Gastroesophageal sphincter (tissue), 3 donors: ENCODE data around the gene ANKRD33.

Experiments used
- POLR2A ChIP-seq, 2 donors: fragments of 450-650 bp; IDR thresholded peaks; one replicate each; pipeline ENCODE4 v1.6.1; 2017; ENCODE audit warnings: antibody characterized with exemption in 2 of 2, mild to moderate bottlenecking in 2 of 2, moderate library complexity in 1 of 2
- TF ChIP-seq, protein P1 (sequence below), 4 experiments: fragments of 200-600 bp in 2 of 4; fragments of 450-650 bp in 2 of 4; sonication (generic) in 1 of 4; IDR thresholded peaks; one replicate each; pipeline ENCODE4 v1.5.1; 2017 to 2019; ENCODE audit warnings: antibody characterized with exemption in 4 of 4, mild to moderate bottlenecking in 2 of 4, moderate library complexity in 2 of 4

DNA sequence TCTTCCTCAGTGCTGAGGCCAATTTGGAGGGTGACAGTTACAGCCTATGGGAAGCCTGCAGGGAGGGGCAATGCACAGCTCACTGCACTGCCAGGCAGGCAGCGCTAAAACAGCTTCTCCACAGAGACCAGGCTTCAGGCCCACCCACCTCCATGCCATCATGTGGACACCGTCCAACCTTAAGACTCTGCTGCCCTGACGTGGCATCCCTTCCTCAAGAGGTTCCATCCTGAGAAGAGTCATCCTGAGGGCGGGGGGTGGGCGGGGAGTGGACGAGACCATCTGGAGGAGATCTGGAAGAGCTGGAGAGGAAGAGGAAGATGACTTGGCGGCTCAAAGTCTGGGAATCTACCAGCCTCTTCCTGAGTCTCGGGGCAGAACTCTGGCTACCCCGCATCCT is 11.0 kb downstream of the ANKRD33 start:
- TF ChIP-seq, protein P1, sequence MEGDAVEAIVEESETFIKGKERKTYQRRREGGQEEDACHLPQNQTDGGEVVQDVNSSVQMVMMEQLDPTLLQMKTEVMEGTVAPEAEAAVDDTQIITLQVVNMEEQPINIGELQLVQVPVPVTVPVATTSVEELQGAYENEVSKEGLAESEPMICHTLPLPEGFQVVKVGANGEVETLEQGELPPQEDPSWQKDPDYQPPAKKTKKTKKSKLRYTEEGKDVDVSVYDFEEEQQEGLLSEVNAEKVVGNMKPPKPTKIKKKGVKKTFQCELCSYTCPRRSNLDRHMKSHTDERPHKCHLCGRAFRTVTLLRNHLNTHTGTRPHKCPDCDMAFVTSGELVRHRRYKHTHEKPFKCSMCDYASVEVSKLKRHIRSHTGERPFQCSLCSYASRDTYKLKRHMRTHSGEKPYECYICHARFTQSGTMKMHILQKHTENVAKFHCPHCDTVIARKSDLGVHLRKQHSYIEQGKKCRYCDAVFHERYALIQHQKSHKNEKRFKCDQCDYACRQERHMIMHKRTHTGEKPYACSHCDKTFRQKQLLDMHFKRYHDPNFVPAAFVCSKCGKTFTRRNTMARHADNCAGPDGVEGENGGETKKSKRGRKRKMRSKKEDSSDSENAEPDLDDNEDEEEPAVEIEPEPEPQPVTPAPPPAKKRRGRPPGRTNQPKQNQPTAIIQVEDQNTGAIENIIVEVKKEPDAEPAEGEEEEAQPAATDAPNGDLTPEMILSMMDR (IDR thresholded peaks at IDR 0.05), result no peak
- TF ChIP-seq POLR2A (IDR thresholded peaks at IDR 0.05), result no peak
